ENCODE results near the gene PTPRG. TPM values are rescaled to one million over a fixed set of nuclear protein-coding genes. Genes with fewer than 3 reads are reported as not detected.

PTPRG gene
- total RNA-seq, 1 donor from 2014 or later, result 77.2 TPM

- H3K27ac Mint-ChIP-seq, result no peak overlapping the region
- no peaks in the 10 kb centered on the region for H3K27me3 Mint-ChIP-seq
- no peak for DNase-seq (ENCODE audit: extremely low spot score, unreplicated experiment)
- TF ChIP-seq CTCF (conservative IDR thresholded peaks at IDR 0.05), result no peak
- no peak overlapping the region for H3K4me3 Mint-ChIP-seq
- H3K4me1 Mint-ChIP-seq (ENCODE audit: unreplicated experiment), result peaks cover 30% of the 10 kb centered on the region
- H3K36me3 Mint-ChIP-seq, result peaks cover 4% of the 10 kb centered on the region
- no peaks in the 10 kb centered on the region for H3K9me3 Mint-ChIP-seq
Observed at GRCh38 chr3:62249855-62250543, 688.6 kb downstream of the PTPRG start.

GRCh38 chr3:62252438-62253157 is 691.2 kb downstream of the PTPRG start:
- Mint-ChIP-seq H3K36me3 (peaks cover 4% of the 10 kb centered on the region), H3K4me1 (ENCODE audit: unreplicated experiment) (peaks cover 12% of the 10 kb centered on the region), H3K27me3 (no peaks in the 10 kb centered on the region), H3K9me3 (no peaks in the 10 kb centered on the region), H3K27ac (no peak overlapping the region), H3K4me3 (no peak overlapping the region)
- TF ChIP-seq CTCF (conservative IDR thresholded peaks at IDR 0.05), result no peak
- DNase-seq (ENCODE audit: extremely low spot score, unreplicated experiment), result no peak

GRCh38 chr3:62253971-62254370 is 692.6 kb downstream of the PTPRG start:
- Mint-ChIP-seq H3K4me3 (no peak overlapping the region), H3K4me1 (ENCODE audit: unreplicated experiment) (peaks cover 6% of the 10 kb centered on the region), H3K36me3 (peaks cover 4% of the 10 kb centered on the region), H3K27ac (no peak overlapping the region), H3K9me3 (no peaks in the 10 kb centered on the region), H3K27me3 (no peaks in the 10 kb centered on the region)
- no peak for DNase-seq (ENCODE audit: extremely low spot score, unreplicated experiment)
- TF ChIP-seq CTCF (conservative IDR thresholded peaks at IDR 0.05), result no peak

- H3K4me1 Mint-ChIP-seq (ENCODE audit: unreplicated experiment), result peaks cover 6% of the 10 kb centered on the region
- H3K27me3 Mint-ChIP-seq, result no peaks in the 10 kb centered on the region
- no peak overlapping the region for H3K4me3 Mint-ChIP-seq
- no peak overlapping the region for H3K27ac Mint-ChIP-seq
- no peak for DNase-seq (ENCODE audit: extremely low spot score, unreplicated experiment)
- H3K36me3 Mint-ChIP-seq, result peaks cover 4% of the 10 kb centered on the region
- no peak for TF ChIP-seq CTCF (conservative IDR thresholded peaks at IDR 0.05)
- H3K9me3 Mint-ChIP-seq, result no peaks in the 10 kb centered on the region
Observed at GRCh38 chr3:62255758-62256157, 694.4 kb downstream of the PTPRG start.

- no peak overlapping the region for H3K4me3 Mint-ChIP-seq
- H3K27me3 Mint-ChIP-seq, result no peaks in the 10 kb centered on the region
- H3K27ac Mint-ChIP-seq, result no peak overlapping the region
- H3K9me3 Mint-ChIP-seq, result peaks cover 4% of the 10 kb centered on the region
- H3K36me3 Mint-ChIP-seq, result peaks cover 8% of the 10 kb centered on the region
- peaks cover 9% of the 10 kb centered on the region for H3K4me1 Mint-ChIP-seq (ENCODE audit: unreplicated experiment)
- no peak for DNase-seq (ENCODE audit: extremely low spot score, unreplicated experiment)
- no peak for TF ChIP-seq CTCF (conservative IDR thresholded peaks at IDR 0.05)
Observed at GRCh38 chr3:62259924-62260323, 698.6 kb downstream of the PTPRG start.

Measured in type B pancreatic cell (in vitro differentiated cells).